Karpas-422 (cell line): Measurements from ENCODE around the gene FAM227B. TPM values are rescaled to one million over a fixed set of nuclear protein-coding genes. Genes with fewer than 3 reads are reported as not detected.

Experiments used
- DNase-seq: peaks from one replicate; pipeline ENCODE4 v3.0.0-alpha.2; 2015
- H2AFZ ChIP-seq: fragments of 200-600 bp; sonication (generic); 2 replicates; pipeline ENCODE4 v1.6.1; 2014; ENCODE audit warnings: antibody characterized with exemption, low read length, mixed read lengths
- H3K27ac ChIP-seq: fragments of 200-600 bp; sonication (generic); 2 replicates; pipeline ENCODE4 v1.5.1; 2014; ENCODE audit warnings: mild to moderate bottlenecking, low read length, moderate library complexity
- H3K27me3 ChIP-seq: fragments of 200-600 bp; sonication (generic); 2 replicates; pipeline ENCODE4 v1.6.1; 2014; ENCODE audit warnings: low read length, mixed read lengths
- H3K36me3 ChIP-seq: fragments of 200-600 bp; sonication (generic); 2 replicates; pipeline ENCODE4 v1.6.1; 2014; ENCODE audit warnings: low read length, mixed read lengths; ENCODE audit not compliant: insufficient read depth
- H3K4me1 ChIP-seq: fragments of 200-600 bp; sonication (generic); 2 replicates; pipeline ENCODE4 v1.6.1; 2014; ENCODE audit warnings: mild to moderate bottlenecking, low read length, mixed read lengths
- H3K4me2 ChIP-seq: fragments of 200-600 bp; sonication (generic); 2 replicates; pipeline ENCODE4 v1.6.1; 2014; ENCODE audit warnings: low read length, low read depth, mild to moderate bottlenecking; ENCODE audit not compliant: poor library complexity, severe bottlenecking
- H3K4me3 ChIP-seq: fragments of 200-600 bp; sonication (generic); 2 replicates; pipeline ENCODE4 v1.5.1; 2014; ENCODE audit warnings: mild to moderate bottlenecking, antibody characterized with exemption, low read length, mixed read lengths
- H3K79me2 ChIP-seq: fragments of 200-600 bp; sonication (generic); 2 replicates; pipeline ENCODE4 v1.6.1; 2014; ENCODE audit warnings: mild to moderate bottlenecking, low read length, mixed read lengths
- H3K9ac ChIP-seq: fragments of 200-600 bp; sonication (generic); 2 replicates; pipeline ENCODE4 v1.6.0; 2014; ENCODE audit warnings: low read length
- H3K9me2 ChIP-seq: fragments of 200-600 bp; sonication (generic), shearing (Covaris generic); replicated peaks from 2 replicates; pipeline ENCODE4 v1.6.0; 2014; ENCODE audit warnings: mild to moderate bottlenecking, low read length, moderate library complexity; ENCODE audit not compliant: insufficient read depth
- H3K9me3 ChIP-seq: fragments of 300-700, 200-600 bp; sonication (generic); 2 replicates; pipeline ENCODE4 v1.6.1; 2014; ENCODE audit warnings: low read length, mixed read lengths
- H4K20me1 ChIP-seq: fragments of 200-600 bp; sonication (generic); 2 replicates; pipeline ENCODE4 v1.6.1; 2014; ENCODE audit warnings: mild to moderate bottlenecking, antibody characterized with exemption, low read length, low read depth; ENCODE audit not compliant: insufficient read depth
- total RNA-seq: library from RNA; depleted of rRNA; stranded (reverse); fragments of >200 nt; shearing (Covaris generic); gene quantifications from 2 replicates; pipeline ENCODE4 v1.2.3, GENCODE V29; 2014; ENCODE audit warnings: low replicate concordance

FAM227B gene
- total RNA-seq, 1 experiment from 2014 or later: 4.4 TPM

GRCh38 chr15:49309889-49310288, 310.7 kb downstream of the FAM227B start:
- no peak for DNase-seq
- H3K9ac ChIP-seq: no peak overlapping the region
- H3K4me1 ChIP-seq: peaks cover 7% of the 10 kb centered on the region
- H3K4me3 ChIP-seq: no peak overlapping the region
- H4K20me1 ChIP-seq: no peaks in the 10 kb centered on the region
- H3K9me3 ChIP-seq: no peaks in the 10 kb centered on the region
- no peaks in the 10 kb centered on the region for H3K36me3 ChIP-seq
- H3K79me2 ChIP-seq: 0 out of 2 replicates have a peak, but pooled peaks cover 2% of the 10 kb centered on the region
- no peak overlapping the region for H3K27ac ChIP-seq
- no peak overlapping the region for H2AFZ ChIP-seq
- H3K27me3 ChIP-seq: no peaks in the 10 kb centered on the region
- no peaks in the 10 kb centered on the region for H3K9me2 ChIP-seq
- no peak overlapping the region for H3K4me2 ChIP-seq

- Histone ChIP-seq H4K20me1 (no peaks in the 10 kb centered on the region), H3K9me2 (no peaks in the 10 kb centered on the region), H3K27me3 (no peaks in the 10 kb centered on the region), H3K9ac (no peak overlapping the region), H3K4me2 (no peak overlapping the region), H3K4me1 (peaks cover 7% of the 10 kb centered on the region), H3K27ac (no peak overlapping the region), H3K4me3 (no peak overlapping the region), H3K36me3 (no peaks in the 10 kb centered on the region), H3K79me2 (0 out of 2 replicates have a peak, but pooled peaks cover 2% of the 10 kb centered on the region), H3K9me3 (no peaks in the 10 kb centered on the region), H2AFZ (no peak overlapping the region)
- DNase-seq: no peak
Measured at GRCh38 chr15:49308686-49309085, 311.9 kb downstream of the FAM227B start.

GRCh38 chr15:49306551-49306950, 314.1 kb downstream of the FAM227B start:
- Histone ChIP-seq H3K36me3 (no peaks in the 10 kb centered on the region), H3K4me3 (no peak overlapping the region), H3K4me2 (no peak overlapping the region), H3K4me1 (peaks cover 7% of the 10 kb centered on the region), H3K79me2 (peaks cover 2% of the 10 kb centered on the region; the same call in 1 of the 2 replicates), H3K9ac (no peak overlapping the region), H2AFZ (no peak overlapping the region), H3K9me3 (no peaks in the 10 kb centered on the region), H3K27ac (no peak overlapping the region), H4K20me1 (no peaks in the 10 kb centered on the region), H3K27me3 (no peaks in the 10 kb centered on the region), H3K9me2 (no peaks in the 10 kb centered on the region)
- no peak for DNase-seq

GRCh38 chr15:49303003-49303402, 317.6 kb downstream of the FAM227B start:
- no peaks in the 10 kb centered on the region for H3K4me1 ChIP-seq
- no peaks in the 10 kb centered on the region for H3K9me2 ChIP-seq
- no peak overlapping the region for H3K4me2 ChIP-seq
- no peaks in the 10 kb centered on the region for H4K20me1 ChIP-seq
- DNase-seq: no peak
- no peak overlapping the region for H3K27ac ChIP-seq
- no peaks in the 10 kb centered on the region for H3K27me3 ChIP-seq
- no peak overlapping the region for H3K9ac ChIP-seq
- no peaks in the 10 kb centered on the region for H3K36me3 ChIP-seq
- peaks cover 10% of the 10 kb centered on the region for H3K79me2 ChIP-seq
- H3K4me3 ChIP-seq: no peak overlapping the region
- H3K9me3 ChIP-seq: no peaks in the 10 kb centered on the region
- no peak overlapping the region for H2AFZ ChIP-seq

GRCh38 chr15:49301562-49301961, 319.1 kb downstream of the FAM227B start:
- no peaks in the 10 kb centered on the region for H3K4me1 ChIP-seq
- no peaks in the 10 kb centered on the region for H3K27me3 ChIP-seq
- no peaks in the 10 kb centered on the region for H3K36me3 ChIP-seq
- H3K4me2 ChIP-seq: no peak overlapping the region
- no peaks in the 10 kb centered on the region for H3K9me3 ChIP-seq
- no peak overlapping the region for H3K9ac ChIP-seq
- H4K20me1 ChIP-seq: no peaks in the 10 kb centered on the region
- no peak for DNase-seq
- H3K9me2 ChIP-seq: no peaks in the 10 kb centered on the region
- no peak overlapping the region for H3K4me3 ChIP-seq
- H3K79me2 ChIP-seq: peaks cover 13% of the 10 kb centered on the region
- no peak overlapping the region for H3K27ac ChIP-seq
- H2AFZ ChIP-seq: no peak overlapping the region

GRCh38 chr15:49300856-49301255, 319.8 kb downstream of the FAM227B start:
- H3K79me2 ChIP-seq: peaks cover 13% of the 10 kb centered on the region
- no peaks in the 10 kb centered on the region for H3K36me3 ChIP-seq
- no peaks in the 10 kb centered on the region for H4K20me1 ChIP-seq
- DNase-seq: no peak
- H3K4me3 ChIP-seq: no peak overlapping the region
- H3K27me3 ChIP-seq: no peaks in the 10 kb centered on the region
- no peaks in the 10 kb centered on the region for H3K4me1 ChIP-seq
- H3K4me2 ChIP-seq: no peak overlapping the region
- no peaks in the 10 kb centered on the region for H3K9me3 ChIP-seq
- no peaks in the 10 kb centered on the region for H3K9me2 ChIP-seq
- no peak overlapping the region for H3K9ac ChIP-seq
- no peak overlapping the region for H2AFZ ChIP-seq
- H3K27ac ChIP-seq: no peak overlapping the region

- peaks cover 13% of the 10 kb centered on the region for H3K79me2 ChIP-seq
- no peaks in the 10 kb centered on the region for H3K36me3 ChIP-seq
- no peak overlapping the region for H3K4me2 ChIP-seq
- H3K9me2 ChIP-seq: no peaks in the 10 kb centered on the region
- no peak for DNase-seq
- H3K9me3 ChIP-seq: no peaks in the 10 kb centered on the region
- no peak overlapping the region for H3K27ac ChIP-seq
- no peak overlapping the region for H3K4me3 ChIP-seq
- H3K27me3 ChIP-seq: no peaks in the 10 kb centered on the region
- no peaks in the 10 kb centered on the region for H3K4me1 ChIP-seq
- no peaks in the 10 kb centered on the region for H4K20me1 ChIP-seq
- no peak overlapping the region for H2AFZ ChIP-seq
- no peak overlapping the region for H3K9ac ChIP-seq
Measured at GRCh38 chr15:49297584-49297983, 323.0 kb downstream of the FAM227B start.

- DNase-seq: no peak
- Histone ChIP-seq H3K79me2 (peaks cover 13% of the 10 kb centered on the region), H3K9me2 (no peaks in the 10 kb centered on the region), H2AFZ (no peak overlapping the region), H3K4me2 (no peak overlapping the region), H3K4me1 (no peaks in the 10 kb centered on the region), H3K4me3 (no peak overlapping the region), H3K9me3 (no peaks in the 10 kb centered on the region), H3K27me3 (no peaks in the 10 kb centered on the region), H4K20me1 (no peaks in the 10 kb centered on the region), H3K9ac (no peak overlapping the region), H3K27ac (no peak overlapping the region), H3K36me3 (no peaks in the 10 kb centered on the region)
Measured at GRCh38 chr15:49296258-49296657, 324.4 kb downstream of the FAM227B start.

GRCh38 chr15:49293941-49294340, 326.7 kb downstream of the FAM227B start:
- Histone ChIP-seq H3K79me2 (peaks cover 8% of the 10 kb centered on the region), H3K9me3 (no peaks in the 10 kb centered on the region), H4K20me1 (no peaks in the 10 kb centered on the region), H3K4me1 (no peaks in the 10 kb centered on the region), H3K27ac (no peak overlapping the region), H3K9me2 (no peaks in the 10 kb centered on the region), H2AFZ (no peak overlapping the region), H3K4me2 (no peak overlapping the region), H3K4me3 (no peak overlapping the region), H3K27me3 (no peaks in the 10 kb centered on the region), H3K9ac (no peak overlapping the region), H3K36me3 (no peaks in the 10 kb centered on the region)
- no peak for DNase-seq
